GM12864 (cell line): ENCODE results near the gene EPB41.
A peak's percentile ranks its signal among the peaks of the same experiment; 100 is the strongest.

ENCODE experiments used
- DNase-seq: peaks from one replicate; pipeline ENCODE4 v3.0.0-alpha.2; 2011; ENCODE audit warnings: low read depth
- H3K4me3 ChIP-seq: 2 replicates; pipeline ENCODE4 v1.5.1; 2011; ENCODE audit warnings: mild to moderate bottlenecking, low read depth, low read length, control low read depth
- CTCF ChIP-seq: IDR thresholded peaks from 2 replicates; pipeline ENCODE4 v1.5.1; 2011; ENCODE audit warnings: low read depth, mild to moderate bottlenecking, moderate library complexity, low read length, control low read depth, inconsistent platforms; ENCODE audit errors: missing control alignments

The EPB41 gene

GRCh38 chr1:28910379-28911115, 3.8 kb upstream of the EPB41 start:
- DNase-seq: no peak
- no peak for TF ChIP-seq CTCF
- no peak overlapping the region for H3K4me3 ChIP-seq

- H3K4me3 ChIP-seq: peak overlapping the region; percentile 65
- no peak for TF ChIP-seq CTCF
- DNase-seq: no peak
Observed at GRCh38 chr1:28913786-28914227, 562 bp upstream of the EPB41 start.

- no peak for TF ChIP-seq CTCF
- peak overlapping the region; percentile 65 for H3K4me3 ChIP-seq
- DNase-seq: no peak
Observed at GRCh38 chr1:28915031-28915895, 894 bp downstream of the EPB41 start.

- no peak overlapping the region for H3K4me3 ChIP-seq
- no peak for TF ChIP-seq CTCF
- DNase-seq: no peak
Observed at GRCh38 chr1:28917757-28918118, 3.4 kb downstream of the EPB41 start.

- DNase-seq: no peak
- TF ChIP-seq CTCF: no peak
Observed at GRCh38 chr1:28921286-28921869, 7.0 kb downstream of the EPB41 start.

GRCh38 chr1:28925350-28925891, 11.1 kb downstream of the EPB41 start:
- DNase-seq: no peak
- TF ChIP-seq CTCF: no peak
- no peak overlapping the region for H3K4me3 ChIP-seq

More at GRCh38 chr1:28921286-28921869, 7.0 kb downstream of the EPB41 start:
- no peak overlapping the region for H3K4me3 ChIP-seq
